ENCODE data around the gene EPS8L1.
A peak's percentile ranks its signal among the peaks of the same experiment; 100 is the strongest.

EPS8L1 gene

GRCh38 chr19:55117663-55118391 is 42.2 kb downstream of the EPS8L1 start:
- DNase-seq: peak; percentile 89

- DNase-seq: no peak
These were observed 42.8 kb downstream of the EPS8L1 start for GRCh38 chr19:55118401-55118991.

- DNase-seq: no peak
These were observed 43.4 kb downstream of the EPS8L1 start for GRCh38 chr19:55119053-55119452.

GRCh38 chr19:55131421-55131820 is 55.8 kb downstream of the EPS8L1 start:
- no peak for DNase-seq

GRCh38 chr19:55132453-55133129 is 56.9 kb downstream of the EPS8L1 start:
- no peak for DNase-seq

GRCh38 chr19:55133639-55134444 is 58.2 kb downstream of the EPS8L1 start:
- no peak for DNase-seq

- DNase-seq: no peak
These were observed 59.1 kb downstream of the EPS8L1 start for GRCh38 chr19:55134736-55135135.

GRCh38 chr19:55136399-55137102 is 60.9 kb downstream of the EPS8L1 start:
- DNase-seq: no peak
